ENCODE measurements around the gene TGM2. TPM values are rescaled to one million over a fixed set of nuclear protein-coding genes. Genes with fewer than 3 reads are reported as not detected.

Gene TGM2
- total RNA-seq, 1 donor from 2014 or later, result 135 TPM

- no peak overlapping the region for H3K4me3 ChIP-seq (ENCODE audit: low read depth, low read length)
- H3K27me3 ChIP-seq (ENCODE audit: control insufficient read depth, insufficient read depth, low read length), result no peaks in the 10 kb centered on the region
- peak; percentile 84 for DNase-seq (ENCODE audit: low read depth)
- no peaks in the 10 kb centered on the region for H3K36me3 ChIP-seq (ENCODE audit: control insufficient read depth, insufficient read depth, low read length)
- TF ChIP-seq CTCF (IDR thresholded peaks at IDR 0.05; ENCODE audit: insufficient read depth, low read length, poor library complexity, severe bottlenecking), result no peak
Measured at GRCh38 chr20:38167851-38168760, 3.0 kb upstream of the TGM2 start.

GRCh38 chr20:38167328-38167850 lies 2.3 kb upstream of the TGM2 start:
- no peak for DNase-seq (ENCODE audit: low read depth)
- no peak overlapping the region for H3K4me3 ChIP-seq (ENCODE audit: low read depth, low read length)
- no peak for TF ChIP-seq CTCF (IDR thresholded peaks at IDR 0.05; ENCODE audit: insufficient read depth, low read length, poor library complexity, severe bottlenecking)
- H3K36me3 ChIP-seq (ENCODE audit: control insufficient read depth, insufficient read depth, low read length), result no peaks in the 10 kb centered on the region
- no peaks in the 10 kb centered on the region for H3K27me3 ChIP-seq (ENCODE audit: control insufficient read depth, insufficient read depth, low read length)

- no peaks in the 10 kb centered on the region for H3K36me3 ChIP-seq (ENCODE audit: control insufficient read depth, insufficient read depth, low read length)
- TF ChIP-seq CTCF (IDR thresholded peaks at IDR 0.05; ENCODE audit: insufficient read depth, low read length, poor library complexity, severe bottlenecking), result no peak
- H3K27me3 ChIP-seq (ENCODE audit: control insufficient read depth, insufficient read depth, low read length), result no peaks in the 10 kb centered on the region
- H3K4me3 ChIP-seq (ENCODE audit: low read depth, low read length), result no peak overlapping the region
- no peak for DNase-seq (ENCODE audit: low read depth)
Measured at GRCh38 chr20:38166703-38167233, 1.7 kb upstream of the TGM2 start.

GRCh38 chr20:38165966-38166702 lies 1.1 kb upstream of the TGM2 start:
- DNase-seq (ENCODE audit: low read depth), result no peak
- Histone ChIP-seq H3K36me3 (ENCODE audit: control insufficient read depth, insufficient read depth, low read length) (no peaks in the 10 kb centered on the region), H3K4me3 (ENCODE audit: low read depth, low read length) (no peak overlapping the region), H3K27me3 (ENCODE audit: control insufficient read depth, insufficient read depth, low read length) (no peaks in the 10 kb centered on the region)
- no peak for TF ChIP-seq CTCF (IDR thresholded peaks at IDR 0.05; ENCODE audit: insufficient read depth, low read length, poor library complexity, severe bottlenecking)

GRCh38 chr20:38164624-38165088 lies 414 bp downstream of the TGM2 start:
- no peaks in the 10 kb centered on the region for H3K36me3 ChIP-seq (ENCODE audit: control insufficient read depth, insufficient read depth, low read length)
- no peak for TF ChIP-seq CTCF (IDR thresholded peaks at IDR 0.05; ENCODE audit: insufficient read depth, low read length, poor library complexity, severe bottlenecking)
- no peak for DNase-seq (ENCODE audit: low read depth)
- H3K27me3 ChIP-seq (ENCODE audit: control insufficient read depth, insufficient read depth, low read length), result no peaks in the 10 kb centered on the region
- H3K4me3 ChIP-seq (ENCODE audit: low read depth, low read length), result peak overlapping the region; percentile 60

All from kidney epithelial cell (primary cell).